ENCODE results near the gene PDLIM1. TPM values are rescaled to one million over a fixed set of nuclear protein-coding genes. Genes with fewer than 3 reads are reported as not detected.

The PDLIM1 gene
- total and polyA plus RNA-seq, 2 experiments from 2014 or later = 111 to 233 TPM

DNA sequence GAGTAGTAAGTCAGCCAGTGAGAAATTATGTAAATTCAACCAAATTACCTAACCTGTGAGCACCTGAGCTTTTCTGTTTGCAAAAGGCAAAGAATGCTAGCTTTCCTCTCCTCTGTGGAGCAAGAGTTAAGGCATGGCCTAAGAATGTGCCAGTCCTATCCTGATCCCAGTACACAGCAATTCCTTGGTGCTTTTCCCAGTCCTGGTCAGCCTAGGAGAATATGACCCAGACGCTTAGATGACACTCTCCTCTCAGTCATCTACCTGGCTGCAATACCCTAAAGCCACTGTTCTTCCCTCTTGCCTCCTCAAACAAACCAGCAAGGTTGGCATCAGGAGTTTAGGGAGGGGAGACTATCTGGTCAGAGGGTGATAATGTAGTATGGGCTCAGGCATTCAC lies 4.1 kb downstream of the PDLIM1 start:
- no peak overlapping the region for H3K4me3 Mint-ChIP-seq
- H3K27ac Mint-ChIP-seq = no peak overlapping the region
- H2AFZ ChIP-seq = no peak overlapping the region

More for the DNA sequence above, 4.1 kb downstream of the PDLIM1 start:
- TF ChIP-seq EZH2 (IDR thresholded peaks at IDR 0.05; ENCODE audit: low read depth, unreplicated experiment) (no peak), EZH2phosphoT487 (IDR thresholded peaks at IDR 0.05; ENCODE audit: unreplicated experiment) (no peak), ZNF331 (CRISPR knock-in tag; IDR thresholded peaks at IDR 0.05; ENCODE audit: low read depth) (no peak), CTCF (conservative IDR thresholded peaks at IDR 0.05; ENCODE audit: low read depth in 2 of 2) (no peak), POLR2AphosphoS5 (IDR thresholded peaks at IDR 0.05; ENCODE audit: low read depth) (no peak), ETS1 (IDR thresholded peaks at IDR 0.05) (no peak), STAT1 (IDR thresholded peaks at IDR 0.05; ENCODE audit: unreplicated experiment) (no peak), NANOG (IDR thresholded peaks at IDR 0.05; ENCODE audit: borderline replicate concordance) (no peak), ZNF114 (CRISPR knock-in tag; IDR thresholded peaks at IDR 0.05) (no peak), CREB1 (CRISPR knock-in tag; IDR thresholded peaks at IDR 0.05; ENCODE audit: low read depth) (no peak), ZNF462 (CRISPR knock-in tag; IDR thresholded peaks at IDR 0.05) (no peak), JUNB (IDR thresholded peaks at IDR 0.05; ENCODE audit: unreplicated experiment) (no peak)
- TF ChIP-seq, protein P1, sequence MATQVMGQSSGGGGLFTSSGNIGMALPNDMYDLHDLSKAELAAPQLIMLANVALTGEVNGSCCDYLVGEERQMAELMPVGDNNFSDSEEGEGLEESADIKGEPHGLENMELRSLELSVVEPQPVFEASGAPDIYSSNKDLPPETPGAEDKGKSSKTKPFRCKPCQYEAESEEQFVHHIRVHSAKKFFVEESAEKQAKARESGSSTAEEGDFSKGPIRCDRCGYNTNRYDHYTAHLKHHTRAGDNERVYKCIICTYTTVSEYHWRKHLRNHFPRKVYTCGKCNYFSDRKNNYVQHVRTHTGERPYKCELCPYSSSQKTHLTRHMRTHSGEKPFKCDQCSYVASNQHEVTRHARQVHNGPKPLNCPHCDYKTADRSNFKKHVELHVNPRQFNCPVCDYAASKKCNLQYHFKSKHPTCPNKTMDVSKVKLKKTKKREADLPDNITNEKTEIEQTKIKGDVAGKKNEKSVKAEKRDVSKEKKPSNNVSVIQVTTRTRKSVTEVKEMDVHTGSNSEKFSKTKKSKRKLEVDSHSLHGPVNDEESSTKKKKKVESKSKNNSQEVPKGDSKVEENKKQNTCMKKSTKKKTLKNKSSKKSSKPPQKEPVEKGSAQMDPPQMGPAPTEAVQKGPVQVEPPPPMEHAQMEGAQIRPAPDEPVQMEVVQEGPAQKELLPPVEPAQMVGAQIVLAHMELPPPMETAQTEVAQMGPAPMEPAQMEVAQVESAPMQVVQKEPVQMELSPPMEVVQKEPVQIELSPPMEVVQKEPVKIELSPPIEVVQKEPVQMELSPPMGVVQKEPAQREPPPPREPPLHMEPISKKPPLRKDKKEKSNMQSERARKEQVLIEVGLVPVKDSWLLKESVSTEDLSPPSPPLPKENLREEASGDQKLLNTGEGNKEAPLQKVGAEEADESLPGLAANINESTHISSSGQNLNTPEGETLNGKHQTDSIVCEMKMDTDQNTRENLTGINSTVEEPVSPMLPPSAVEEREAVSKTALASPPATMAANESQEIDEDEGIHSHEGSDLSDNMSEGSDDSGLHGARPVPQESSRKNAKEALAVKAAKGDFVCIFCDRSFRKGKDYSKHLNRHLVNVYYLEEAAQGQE (IDR thresholded peaks at IDR 0.05; ENCODE audit: unreplicated experiment) = no peak
- Histone ChIP-seq H3K4me3 (no peak overlapping the region), H3K9me2 (ENCODE audit: insufficient read depth) (no peaks in the 10 kb centered on the region), H4K20me1 (replicated peaks; ENCODE audit: insufficient read depth) (peaks cover 43% of the 10 kb centered on the region), H3K36me3 (ENCODE audit: insufficient read depth) (no peaks in the 10 kb centered on the region), H3K4me2 (0 out of 2 replicates have a peak overlapping the region, but pooled peaks have one; percentile 96), H3K4me1 (ENCODE audit: insufficient read depth) (peaks cover 43% of the 10 kb centered on the region), H3K27ac (ENCODE audit: low read depth) (no peak overlapping the region; the same call in 1 of the 2 replicates), H3F3A (replicated peaks; ENCODE audit: low read depth) (peaks cover 11% of the 10 kb centered on the region; the same call in 1 of the 2 replicates), H3K79me2 (replicated peaks; ENCODE audit: insufficient read depth) (peaks cover 87% of the 10 kb centered on the region), H3K27me3 (ENCODE audit: insufficient read depth) (peaks cover 14% of the 10 kb centered on the region)
- peaks cover 3% of the 10 kb centered on the region; the same call in 1 of the 3 replicates for H3K36me3 Mint-ChIP-seq (ENCODE audit: low read depth)
- DNase-seq (ENCODE audit: low spot score) (no peak), ATAC-seq (no peak)
- no peaks in the 10 kb centered on the region for H3K9me3 Mint-ChIP-seq
- peaks cover 14% of the 10 kb centered on the region for H3K27me3 Mint-ChIP-seq (ENCODE audit: insufficient read depth, low read depth, poor library complexity)
- peaks cover 38% of the 10 kb centered on the region for H3K4me1 Mint-ChIP-seq
